NB4 (cell line): ENCODE measurements around the gene PHACTR3.

Source experiments
- DNase-seq: peaks from one replicate; pipeline ENCODE4 v3.0.0; 2010; ENCODE audit warnings: low read depth
- H3K4me3 ChIP-seq: one replicate; pipeline ENCODE4 v1.5.1; 2011; ENCODE audit warnings: mild to moderate bottlenecking, low read depth, low read length, moderate library complexity
- CTCF ChIP-seq: IDR thresholded peaks from one replicate; pipeline ENCODE4 v1.5.1; 2012; ENCODE audit warnings: low read depth, low read length
- MAX ChIP-seq: IDR thresholded peaks from 2 replicates; pipeline ENCODE4 v1.6.1; 2011; ENCODE audit warnings: low read depth, low read length
- MYC ChIP-seq: IDR thresholded peaks from 2 replicates; pipeline ENCODE4 v1.6.1; 2011; ENCODE audit warnings: low read depth, low read length
- POLR2A ChIP-seq: IDR thresholded peaks from 2 replicates; pipeline ENCODE4 v1.6.1; 2011; ENCODE audit warnings: mild to moderate bottlenecking; ENCODE audit not compliant: insufficient read length; ENCODE audit errors: extremely low read depth

The PHACTR3 gene

GRCh38 chr20:59661621-59662020 is 57.3 kb downstream of the PHACTR3 start:
- no peak for TF ChIP-seq MYC
- TF ChIP-seq CTCF = no peak
- no peak for TF ChIP-seq POLR2A
- TF ChIP-seq MAX = no peak
- no peak overlapping the region for H3K4me3 ChIP-seq
- no peak for DNase-seq

GRCh38 chr20:59662161-59662560 is 57.8 kb downstream of the PHACTR3 start:
- no peak for DNase-seq
- no peak overlapping the region for H3K4me3 ChIP-seq

GRCh38 chr20:59662856-59663512 is 58.6 kb downstream of the PHACTR3 start:
- no peak for TF ChIP-seq CTCF
- TF ChIP-seq MAX = no peak
- no peak for TF ChIP-seq MYC
- TF ChIP-seq POLR2A = no peak
- DNase-seq = no peak

More at GRCh38 chr20:59662161-59662560, 57.8 kb downstream of the PHACTR3 start:
- TF ChIP-seq CTCF (no peak), POLR2A (no peak), MYC (no peak), MAX (no peak)

GRCh38 chr20:59663513-59664060 is 59.2 kb downstream of the PHACTR3 start:
- no peak for TF ChIP-seq CTCF
- TF ChIP-seq MAX = no peak
- DNase-seq = no peak
- no peak overlapping the region for H3K4me3 ChIP-seq

More at GRCh38 chr20:59662856-59663512, 58.6 kb downstream of the PHACTR3 start:
- H3K4me3 ChIP-seq = no peak overlapping the region

- no peak for DNase-seq
- TF ChIP-seq CTCF (no peak), MYC (no peak), MAX (no peak), POLR2A (no peak)
- no peak overlapping the region for H3K4me3 ChIP-seq
Observed at GRCh38 chr20:59664421-59664941, 60.1 kb downstream of the PHACTR3 start.
